ENCODE measurements around the gene LAMP5. TPM values are rescaled to one million over a fixed set of nuclear protein-coding genes. Genes with fewer than 3 reads are reported as not detected.

Gene LAMP5
- polyA plus RNA-seq, 3 donors: 5.1 to 9.3 (median 7.2) TPM

- no peak for DNase-seq (ENCODE audit: low read depth in 3 of 3, low spot score in 2 of 3)
Observed at GRCh38 chr20:9578594-9578993, 64.2 kb downstream of the LAMP5 start.
